ENCODE results near the gene MCEE. TPM values are rescaled to one million over a fixed set of nuclear protein-coding genes. Genes with fewer than 3 reads are reported as not detected.
A peak's percentile ranks its signal among the peaks of the same experiment; 100 is the strongest.
"Not testable (repeated sequence)": the region's sequence is repeated elsewhere in the genome, so short reads cannot be mapped to it uniquely, and the experiment has no call there.

The MCEE gene
- total RNA-seq, result 10 to 100 TPM in 3 of 4 donors, 1 to 10 TPM in 1; 9.0 to 23.3 (median 12.4) TPM

DNA sequence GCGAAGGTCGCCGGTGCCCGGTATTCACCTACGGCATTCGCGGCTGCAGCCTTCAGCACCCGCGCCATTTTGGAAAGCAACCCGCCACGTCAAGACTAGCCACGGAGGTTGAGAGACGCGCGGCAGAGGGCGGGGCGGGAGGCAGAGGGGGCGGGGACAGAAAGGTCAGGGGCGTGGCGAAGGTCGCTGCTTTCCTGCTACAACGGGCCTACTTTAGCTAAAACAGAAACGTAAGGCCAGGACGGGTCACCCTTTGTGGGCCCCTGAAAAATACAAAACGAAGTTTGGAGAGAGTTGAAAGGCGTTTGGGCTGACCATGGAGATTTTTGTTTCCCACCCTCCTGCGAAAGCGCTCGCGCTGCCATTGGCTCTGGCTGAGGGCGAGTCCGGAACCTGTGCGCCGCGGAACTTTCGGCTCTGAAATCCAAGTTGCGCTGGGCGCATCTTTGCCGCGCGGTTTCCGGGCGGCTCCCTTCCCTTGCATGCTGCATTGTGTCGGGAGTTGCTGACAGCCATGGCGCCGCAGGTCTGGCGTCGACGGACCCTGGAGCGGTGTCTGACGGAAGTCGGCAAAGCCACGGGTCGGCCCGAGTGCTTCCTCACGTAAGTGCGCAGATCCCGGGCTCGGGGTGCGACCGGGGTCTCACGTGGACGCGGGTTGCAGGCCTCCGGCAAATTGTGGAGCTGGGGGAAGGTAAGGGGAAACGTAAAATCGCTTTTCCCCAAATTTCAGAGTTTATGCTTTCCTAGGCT, at the start of gene MCEE, which contains the start of gene MPHOSPH10:
TSS of gene MCEE (minus strand) at position 78 of the 753 bp plus-strand sequence. CDS start at position 68, 10 bp downstream.
TSS of gene MPHOSPH10 (plus strand) at position 483 of the 753 bp plus-strand sequence. CDS start at position 515, 32 bp downstream.
- intact Hi-C loops (cut with DNase I), result loop anchor here (5.0 kb wide), 1 partner anchor 58 kb away; no protein-coding TSS in a partner anchor
- Histone ChIP-seq H3K9me3 (no peaks in the 10 kb centered on the region), H3K4me1 (peaks cover 26 to 57% (median 41%) of the 10 kb centered on the region in 4 donors), H3K36me3 (peaks cover 6 to 24% (median 16%) of the 10 kb centered on the region in 4 donors), H3K4me3 (peak within 1 kb of the TSS; percentile 61 to 98 (median 86)), H3K27me3 (no peaks in the 10 kb centered on the region), H3K27ac (replicated peaks in 1 of 4) (peak within 1 kb of the TSS; percentile 89 to 95 (median 90))
- under 1% methylated on average over 42 of the region's 67 CpGs for WGBS
- DNase-seq (ENCODE audit: extremely low spot score), result peak; percentile 97
- no peak for TF ChIP-seq POLR2A (IDR thresholded peaks at IDR 0.05; ENCODE audit: low read depth)
- TF ChIP-seq, protein P1, sequence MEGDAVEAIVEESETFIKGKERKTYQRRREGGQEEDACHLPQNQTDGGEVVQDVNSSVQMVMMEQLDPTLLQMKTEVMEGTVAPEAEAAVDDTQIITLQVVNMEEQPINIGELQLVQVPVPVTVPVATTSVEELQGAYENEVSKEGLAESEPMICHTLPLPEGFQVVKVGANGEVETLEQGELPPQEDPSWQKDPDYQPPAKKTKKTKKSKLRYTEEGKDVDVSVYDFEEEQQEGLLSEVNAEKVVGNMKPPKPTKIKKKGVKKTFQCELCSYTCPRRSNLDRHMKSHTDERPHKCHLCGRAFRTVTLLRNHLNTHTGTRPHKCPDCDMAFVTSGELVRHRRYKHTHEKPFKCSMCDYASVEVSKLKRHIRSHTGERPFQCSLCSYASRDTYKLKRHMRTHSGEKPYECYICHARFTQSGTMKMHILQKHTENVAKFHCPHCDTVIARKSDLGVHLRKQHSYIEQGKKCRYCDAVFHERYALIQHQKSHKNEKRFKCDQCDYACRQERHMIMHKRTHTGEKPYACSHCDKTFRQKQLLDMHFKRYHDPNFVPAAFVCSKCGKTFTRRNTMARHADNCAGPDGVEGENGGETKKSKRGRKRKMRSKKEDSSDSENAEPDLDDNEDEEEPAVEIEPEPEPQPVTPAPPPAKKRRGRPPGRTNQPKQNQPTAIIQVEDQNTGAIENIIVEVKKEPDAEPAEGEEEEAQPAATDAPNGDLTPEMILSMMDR (IDR thresholded peaks at IDR 0.05), result peak in 1 of 3 experiments; percentile 8
- TF ChIP-seq EP300 (IDR thresholded peaks at IDR 0.05), result no peak
- peak; percentile 78 for TF ChIP-seq POLR2AphosphoS5 (IDR thresholded peaks at IDR 0.05)

DNA sequence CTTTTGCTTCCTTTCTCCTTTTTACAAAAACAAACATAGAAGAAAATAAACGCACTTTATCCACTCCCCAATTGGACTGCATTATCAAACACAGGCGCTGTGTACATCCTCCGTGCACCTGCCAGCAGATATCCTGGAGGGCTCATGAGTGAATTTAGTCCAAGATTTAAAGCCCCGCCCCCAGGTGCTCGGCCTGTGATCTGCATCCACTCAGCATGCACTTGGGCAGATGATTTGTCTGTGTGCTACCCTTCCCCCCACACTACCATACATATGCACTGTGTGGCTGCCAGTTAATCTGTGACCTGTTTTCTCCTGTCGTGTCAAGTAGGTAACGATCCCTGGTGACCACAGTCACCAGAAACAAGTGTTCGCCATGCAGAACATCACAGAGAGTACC, 48.8 kb upstream of the MCEE start:
- H3K36me3 ChIP-seq; H3K4me1 ChIP-seq; H3K4me3 ChIP-seq; intact Hi-C loops (cut with DNase I); H3K9me3 ChIP-seq; H3K27ac ChIP-seq (replicated peaks in 1 of 4); DNase-seq (ENCODE audit: extremely low spot score); H3K27me3 ChIP-seq: not testable (repeated sequence)
- 82% methylated on average over 8 of the region's 8 CpGs for WGBS

DNA sequence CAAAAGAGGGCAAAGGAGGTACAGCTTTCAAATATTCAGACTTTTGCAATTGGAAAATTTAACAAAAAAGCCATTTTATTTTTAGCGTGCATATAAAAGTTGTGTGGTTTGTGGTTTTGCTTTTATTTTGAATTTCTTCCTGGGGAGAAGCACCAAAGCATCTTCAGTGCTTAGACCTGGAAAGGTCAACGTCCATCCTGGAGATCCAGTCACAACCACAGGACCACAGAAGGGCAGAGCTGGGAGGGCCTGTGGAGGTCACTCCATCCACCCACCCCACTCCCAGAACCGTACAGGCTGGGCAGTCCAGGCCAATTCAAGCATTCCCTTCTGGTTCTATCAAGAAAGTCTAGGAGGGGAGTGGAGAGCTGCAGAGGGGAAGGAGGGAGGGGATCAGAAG, 44.2 kb upstream of the MCEE start:
- H3K4me1 ChIP-seq, result no peaks in the 10 kb centered on the region
- peaks cover 0 to 8% (median 0%) of the 10 kb centered on the region in 4 donors for H3K27me3 ChIP-seq
- intact Hi-C loops (cut with DNase I), result no loop called here
- H3K9me3 ChIP-seq, result no peaks in the 10 kb centered on the region
- TF ChIP-seq, protein P1 (IDR thresholded peaks at IDR 0.05), result no peak
- no peak for TF ChIP-seq EP300 (IDR thresholded peaks at IDR 0.05)
- no peak overlapping the region for H3K4me3 ChIP-seq
- 81% methylated on average over 3 of the region's 3 CpGs for WGBS
- no peak for DNase-seq (ENCODE audit: extremely low spot score)
- no peak overlapping the region for H3K27ac ChIP-seq (replicated peaks in 1 of 4)
- no peaks in the 10 kb centered on the region for H3K36me3 ChIP-seq

DNA sequence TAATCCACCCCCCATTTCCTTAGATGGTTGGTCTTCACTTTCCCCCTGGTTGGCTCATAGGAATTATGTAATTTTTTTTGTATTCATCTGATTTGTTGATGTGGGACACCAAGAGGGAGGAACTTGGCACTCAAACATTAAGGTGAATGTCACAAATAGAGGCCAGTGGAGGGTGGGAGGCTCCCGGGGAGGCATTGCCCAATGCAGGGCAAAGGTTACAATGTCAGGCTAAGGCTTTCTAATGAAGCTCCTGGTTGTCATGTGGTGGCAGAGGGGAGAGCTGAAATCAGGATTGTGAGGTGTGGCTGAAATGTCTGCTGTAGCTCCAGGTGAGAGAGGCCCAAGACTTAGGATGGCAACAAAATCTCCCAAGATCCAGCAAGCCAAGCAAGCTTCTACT, 43.1 kb upstream of the MCEE start:
- Histone ChIP-seq H3K9me3 (no peaks in the 10 kb centered on the region), H3K27me3 (peaks cover 0 to 8% (median 0%) of the 10 kb centered on the region in 4 donors), H3K36me3 (no peaks in the 10 kb centered on the region), H3K4me1 (no peaks in the 10 kb centered on the region), H3K27ac (replicated peaks in 1 of 4) (no peak overlapping the region), H3K4me3 (no peak overlapping the region)
- DNase-seq (ENCODE audit: extremely low spot score), result no peak
- 58% methylated on average over 1 of the region's 1 CpG for WGBS
- intact Hi-C loops (cut with DNase I), result no loop called here
- TF ChIP-seq, protein P1 (IDR thresholded peaks at IDR 0.05), result no peak
- no peak for TF ChIP-seq EP300 (IDR thresholded peaks at IDR 0.05)
- no peak for TF ChIP-seq POLR2AphosphoS5 (IDR thresholded peaks at IDR 0.05)
- TF ChIP-seq POLR2A (IDR thresholded peaks at IDR 0.05; ENCODE audit: low read depth), result no peak

DNA sequence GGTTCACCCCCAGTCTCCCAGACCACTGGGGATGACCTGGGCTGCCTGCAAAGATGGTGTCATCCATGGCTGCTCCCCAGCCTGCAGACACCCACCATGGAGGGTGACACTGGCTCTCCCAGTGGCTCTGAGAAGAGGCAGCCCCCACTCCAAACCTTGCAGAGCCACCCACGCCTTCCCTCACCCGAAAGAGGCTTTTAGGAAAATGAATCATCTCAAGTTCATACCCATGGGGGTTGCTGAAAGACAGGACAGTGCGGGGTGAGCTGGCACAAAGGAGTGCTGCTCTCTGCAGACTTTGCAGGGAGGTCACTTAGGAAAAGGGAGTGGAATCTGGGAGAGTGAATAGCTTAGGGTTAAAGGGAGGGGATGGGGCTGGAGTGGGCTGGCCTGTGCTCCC, 36.8 kb upstream of the MCEE start:
- no peak for DNase-seq (ENCODE audit: extremely low spot score)
- TF ChIP-seq, protein P1 (IDR thresholded peaks at IDR 0.05), result no peak
- no peak for TF ChIP-seq POLR2A (IDR thresholded peaks at IDR 0.05; ENCODE audit: low read depth)
- TF ChIP-seq POLR2AphosphoS5 (IDR thresholded peaks at IDR 0.05), result no peak
- TF ChIP-seq EP300 (IDR thresholded peaks at IDR 0.05), result no peak
- no peaks in the 10 kb centered on the region for H3K36me3 ChIP-seq
- no peaks in the 10 kb centered on the region for H3K9me3 ChIP-seq
- H3K4me3 ChIP-seq, result no peak overlapping the region
- no peak overlapping the region for H3K27ac ChIP-seq (replicated peaks in 1 of 4)
- no peaks in the 10 kb centered on the region for H3K27me3 ChIP-seq
- intact Hi-C loops (cut with DNase I), result no loop called here
- no peaks in the 10 kb centered on the region for H3K4me1 ChIP-seq
- 89% methylated on average over 3 of the region's 3 CpGs for WGBS
